ENCODE results near the gene ICA1.

ICA1 gene

DNA sequence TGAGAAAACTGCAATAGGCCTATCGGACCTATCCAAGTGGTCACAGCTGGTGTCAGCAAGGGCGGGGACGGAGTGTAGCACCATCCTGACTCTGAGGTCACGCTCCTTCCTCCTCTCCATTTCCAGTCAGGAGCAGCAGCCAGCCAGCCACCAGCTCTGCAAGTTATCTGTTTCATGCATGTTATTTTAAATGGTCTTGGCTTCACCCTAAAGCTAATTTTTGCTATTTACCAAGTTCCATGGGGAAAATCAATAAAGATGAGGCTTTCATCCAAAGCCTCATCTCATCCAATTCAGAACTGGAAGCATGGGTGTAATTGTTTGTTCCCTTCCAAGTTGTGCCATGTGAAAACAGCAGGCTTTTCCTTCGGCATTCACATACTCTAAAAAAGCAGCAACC, 49.3 kb downstream of the ICA1 start:
- H3K4me3 ChIP-seq (ENCODE audit: control insufficient read depth, low read depth, low read length): no peak overlapping the region
- DNase-seq (ENCODE audit: low read depth): no peak
- TF ChIP-seq, protein P1, sequence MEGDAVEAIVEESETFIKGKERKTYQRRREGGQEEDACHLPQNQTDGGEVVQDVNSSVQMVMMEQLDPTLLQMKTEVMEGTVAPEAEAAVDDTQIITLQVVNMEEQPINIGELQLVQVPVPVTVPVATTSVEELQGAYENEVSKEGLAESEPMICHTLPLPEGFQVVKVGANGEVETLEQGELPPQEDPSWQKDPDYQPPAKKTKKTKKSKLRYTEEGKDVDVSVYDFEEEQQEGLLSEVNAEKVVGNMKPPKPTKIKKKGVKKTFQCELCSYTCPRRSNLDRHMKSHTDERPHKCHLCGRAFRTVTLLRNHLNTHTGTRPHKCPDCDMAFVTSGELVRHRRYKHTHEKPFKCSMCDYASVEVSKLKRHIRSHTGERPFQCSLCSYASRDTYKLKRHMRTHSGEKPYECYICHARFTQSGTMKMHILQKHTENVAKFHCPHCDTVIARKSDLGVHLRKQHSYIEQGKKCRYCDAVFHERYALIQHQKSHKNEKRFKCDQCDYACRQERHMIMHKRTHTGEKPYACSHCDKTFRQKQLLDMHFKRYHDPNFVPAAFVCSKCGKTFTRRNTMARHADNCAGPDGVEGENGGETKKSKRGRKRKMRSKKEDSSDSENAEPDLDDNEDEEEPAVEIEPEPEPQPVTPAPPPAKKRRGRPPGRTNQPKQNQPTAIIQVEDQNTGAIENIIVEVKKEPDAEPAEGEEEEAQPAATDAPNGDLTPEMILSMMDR (IDR thresholded peaks at IDR 0.05; ENCODE audit: control insufficient read depth, insufficient read depth, low read depth, low read length, missing control alignments): no peak

DNA sequence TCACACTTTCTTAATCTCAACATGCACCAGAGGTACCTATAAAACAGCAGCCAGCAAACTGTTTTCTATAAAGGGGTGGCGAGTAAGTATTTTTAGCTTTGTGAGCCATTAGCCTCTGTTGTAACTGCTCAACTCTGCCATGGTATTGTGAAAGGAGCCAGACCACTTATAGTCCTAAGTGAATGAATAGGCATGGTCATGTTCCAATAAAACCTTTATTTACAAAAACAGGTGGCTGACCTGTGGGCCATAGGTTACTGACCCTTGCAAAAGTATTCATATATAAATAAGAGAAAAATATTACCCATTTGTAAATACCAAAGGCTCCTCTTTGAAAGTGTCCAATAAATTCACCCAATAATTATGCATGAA, 50.3 kb downstream of the ICA1 start:
- TF ChIP-seq, protein P1 (IDR thresholded peaks at IDR 0.05; ENCODE audit: control insufficient read depth, insufficient read depth, low read depth, low read length, missing control alignments): no peak
- DNase-seq (ENCODE audit: low read depth): no peak
- H3K4me3 ChIP-seq (ENCODE audit: control insufficient read depth, low read depth, low read length): no peak overlapping the region

DNA sequence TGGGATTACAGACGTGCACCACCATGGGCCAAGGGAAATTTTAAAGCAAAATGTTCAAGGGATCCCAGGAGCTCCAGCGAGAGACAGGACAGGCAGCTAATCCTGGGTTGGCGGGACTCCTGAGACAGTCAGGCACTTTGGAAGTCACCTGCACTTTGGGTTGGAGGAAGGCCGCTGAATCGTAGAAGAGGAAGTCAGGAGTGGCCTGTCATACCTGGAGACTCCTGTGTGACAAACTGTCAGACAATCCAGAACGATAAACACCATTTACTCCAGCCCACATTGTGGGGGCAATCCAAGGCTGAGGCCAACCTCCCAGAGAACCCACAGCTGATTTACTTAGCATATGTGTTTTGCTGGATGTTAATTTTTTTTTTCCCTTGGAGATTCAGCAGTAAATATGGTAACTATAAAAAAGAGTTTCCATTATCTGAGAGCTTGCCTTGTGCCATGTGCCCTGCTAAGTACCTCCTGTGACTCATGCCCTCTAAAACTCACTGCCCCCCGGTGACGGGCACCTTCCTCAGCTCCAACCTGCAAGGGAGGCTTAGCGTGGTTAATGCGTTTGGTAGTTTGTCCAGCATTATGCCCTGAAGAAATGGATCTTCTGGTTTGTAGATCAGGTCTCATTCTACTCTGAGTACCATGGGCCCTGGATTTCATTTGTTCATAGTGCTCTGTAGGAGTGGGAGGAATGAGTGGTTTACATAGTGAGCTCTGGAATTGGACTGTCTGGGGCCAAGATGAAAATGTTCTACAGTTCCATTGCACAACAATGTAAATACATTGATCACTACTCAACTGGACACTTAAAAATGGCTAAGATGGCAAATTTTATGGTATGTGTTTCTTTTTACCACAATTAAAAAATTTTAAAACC, 50.9 kb downstream of the ICA1 start:
- no peak for DNase-seq (ENCODE audit: low read depth)
- TF ChIP-seq, protein P1 (IDR thresholded peaks at IDR 0.05; ENCODE audit: control insufficient read depth, insufficient read depth, low read depth, low read length, missing control alignments): no peak
- H3K4me3 ChIP-seq (ENCODE audit: control insufficient read depth, low read depth, low read length): no peak overlapping the region

DNA sequence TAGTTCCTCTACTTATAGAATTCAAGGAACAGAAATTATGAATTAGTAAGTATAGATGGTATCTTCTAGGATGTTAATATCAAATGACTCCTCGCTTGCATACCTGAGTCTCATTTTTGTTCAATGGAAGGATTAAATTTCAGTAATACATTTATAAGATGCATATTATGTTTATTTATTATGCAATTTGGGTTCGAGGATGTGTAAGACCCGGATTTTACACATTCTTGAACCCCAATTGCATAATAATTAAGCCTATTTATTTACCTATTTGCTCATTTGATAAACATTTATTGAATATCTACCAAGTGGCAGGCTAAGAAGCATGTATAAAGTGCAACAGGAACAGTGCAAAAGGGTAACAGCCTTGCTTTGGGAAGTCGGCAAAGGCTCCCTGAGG, 52.6 kb downstream of the ICA1 start:
- DNase-seq (ENCODE audit: low read depth): no peak
- H3K4me3 ChIP-seq (ENCODE audit: control insufficient read depth, low read depth, low read length): no peak overlapping the region
- TF ChIP-seq, protein P1 (IDR thresholded peaks at IDR 0.05; ENCODE audit: control insufficient read depth, insufficient read depth, low read depth, low read length, missing control alignments): no peak

DNA sequence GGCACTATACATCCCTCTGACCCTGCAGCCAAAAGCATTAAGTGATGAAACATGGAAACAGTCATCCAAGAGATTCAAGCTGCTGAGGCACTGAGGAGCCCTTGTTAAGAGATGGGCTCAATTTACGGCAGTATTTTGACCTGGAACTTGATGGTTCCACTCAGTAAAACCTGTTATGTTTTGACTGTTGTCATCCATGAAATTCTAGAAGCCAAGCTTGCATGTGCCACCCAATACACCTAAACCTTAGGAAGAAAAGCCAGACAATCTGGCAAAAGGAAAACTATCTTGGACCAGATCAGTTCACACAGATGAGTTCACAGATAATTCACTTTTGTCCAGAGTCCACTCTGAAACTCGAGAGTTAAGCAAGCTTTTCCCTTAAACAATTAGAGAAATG, 53.2 kb downstream of the ICA1 start:
- no peak for DNase-seq (ENCODE audit: low read depth)
- H3K4me3 ChIP-seq (ENCODE audit: control insufficient read depth, low read depth, low read length): no peak overlapping the region
- TF ChIP-seq, protein P1 (IDR thresholded peaks at IDR 0.05; ENCODE audit: control insufficient read depth, insufficient read depth, low read depth, low read length, missing control alignments): no peak

DNA sequence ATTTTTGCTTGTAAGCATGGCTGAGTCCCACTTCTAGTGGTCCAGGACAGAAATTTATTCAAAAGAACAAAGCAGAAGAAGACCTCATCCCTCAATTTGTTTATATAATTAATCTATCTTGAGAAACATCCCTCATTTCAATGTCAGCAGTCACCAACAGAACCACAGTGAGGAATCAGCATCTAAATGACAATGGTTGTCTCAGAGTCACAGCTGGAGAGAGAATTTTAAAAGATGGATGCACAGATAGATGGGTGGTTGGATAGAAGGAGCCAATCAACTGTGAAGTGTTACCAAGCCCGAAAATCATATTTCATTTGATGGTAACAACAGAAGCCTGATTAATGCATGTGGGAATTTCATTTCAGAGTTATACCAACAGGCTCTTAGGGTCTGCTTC, 55.0 kb downstream of the ICA1 start:
- TF ChIP-seq, protein P1 (IDR thresholded peaks at IDR 0.05; ENCODE audit: control insufficient read depth, insufficient read depth, low read depth, low read length, missing control alignments): no peak
- no peak for DNase-seq (ENCODE audit: low read depth)
- H3K4me3 ChIP-seq (ENCODE audit: control insufficient read depth, low read depth, low read length): no peak overlapping the region

All from AG09309 (cell line).